GM23338 (cell line): ENCODE results near the gene CRB2. TPM values are rescaled to one million over a fixed set of nuclear protein-coding genes. Genes with fewer than 3 reads are reported as not detected.

ENCODE experiments used
- ATAC-seq: fragments of 200-7000 bp; cut with Tn5 transposase; 3 replicates; pipeline ENCODE4 v1.9.1; 2020
- DNase-seq: peaks from one replicate; pipeline ENCODE4 v3.0.0-alpha.2; 2015; ENCODE audit warnings: low spot score
- H2AFZ ChIP-seq: fragments of 200-600 bp; sonication (generic); 2 replicates; pipeline ENCODE4 v1.8.0; 2016; ENCODE audit warnings: antibody characterized with exemption, mild to moderate bottlenecking, moderate library complexity
- H3F3A ChIP-seq: fragments of 200-600 bp; sonication (generic); replicated peaks from 2 replicates; pipeline ENCODE4 v1.8.0; 2017; ENCODE audit warnings: antibody characterized with exemption, mixed run types, low read depth
- H3K27ac ChIP-seq: fragments of 200-600 bp; sonication (generic); 2 replicates; pipeline ENCODE4 v1.6.1; 2016; ENCODE audit warnings: low read depth
- H3K27me3 ChIP-seq: fragments of 200-600 bp; sonication (generic); 2 replicates; pipeline ENCODE4 v1.8.0; 2016; ENCODE audit warnings: mild to moderate bottlenecking, mixed run types, moderate library complexity; ENCODE audit not compliant: insufficient read depth
- H3K36me3 ChIP-seq: fragments of 200-600 bp; sonication (generic); 2 replicates; pipeline ENCODE4 v1.8.0; 2016; ENCODE audit warnings: mild to moderate bottlenecking; ENCODE audit not compliant: insufficient read depth
- H3K4me1 ChIP-seq: fragments of 200-600 bp; sonication (generic); 2 replicates; pipeline ENCODE4 v1.8.0; 2016; ENCODE audit warnings: mild to moderate bottlenecking, moderate library complexity; ENCODE audit not compliant: insufficient read depth
- H3K4me2 ChIP-seq: fragments of 200-600 bp; sonication (generic); 2 replicates; pipeline ENCODE4 v1.7.1; 2017; ENCODE audit warnings: mixed run types
- H3K4me3 ChIP-seq: fragments of 200-600 bp; sonication (generic); 2 replicates; pipeline ENCODE4 v1.6.1; 2016; ENCODE audit warnings: mixed run types
- H3K79me2 ChIP-seq: fragments of 200-600 bp; sonication (generic); replicated peaks from 2 replicates; pipeline ENCODE4 v1.8.0; 2017; ENCODE audit warnings: mild to moderate bottlenecking; ENCODE audit not compliant: insufficient read depth
- H3K9me2 ChIP-seq: fragments of 200-600 bp; sonication (generic); 2 replicates; pipeline ENCODE4 v1.8.0; 2017; ENCODE audit not compliant: insufficient read depth
- H4K20me1 ChIP-seq: fragments of 200-600 bp; sonication (generic); replicated peaks from 2 replicates; pipeline ENCODE4 v1.8.0; 2017; ENCODE audit warnings: mild to moderate bottlenecking; ENCODE audit not compliant: insufficient read depth
- H3K27ac Mint-ChIP-seq: 2 replicates; pipeline ENCODE4 v1.8.0; 2020; ENCODE audit warnings: inconsistent platforms, mild to moderate bottlenecking, moderate library complexity, mixed read lengths
- H3K27me3 Mint-ChIP-seq: 3 replicates; pipeline ENCODE4 v1.8.0; 2022; ENCODE audit warnings: low read depth, mild to moderate bottlenecking, moderate library complexity, mixed read lengths, inconsistent platforms; ENCODE audit not compliant: insufficient read depth, poor library complexity
- H3K36me3 Mint-ChIP-seq: 3 replicates; pipeline ENCODE4 v1.8.0; 2021; ENCODE audit warnings: low read depth, mild to moderate bottlenecking, inconsistent platforms, moderate library complexity, mixed read lengths
- H3K4me1 Mint-ChIP-seq: 3 replicates; pipeline ENCODE4 v1.8.0; 2020; ENCODE audit warnings: mild to moderate bottlenecking, inconsistent platforms, mixed read lengths
- H3K4me3 Mint-ChIP-seq: 3 replicates; pipeline ENCODE4 v1.8.0; 2021; ENCODE audit warnings: moderate library complexity, mild to moderate bottlenecking, inconsistent platforms, mixed read lengths
- H3K9me3 Mint-ChIP-seq: 3 replicates; pipeline ENCODE4 v1.8.0; 2020; ENCODE audit warnings: moderate library complexity, mild to moderate bottlenecking, inconsistent platforms, mixed read lengths
- CTCF ChIP-seq, 2 experiments: fragments of 200-600 bp in 1 of 2; sonication (generic) in 1 of 2; conservative IDR thresholded peaks; 2 replicates each; pipeline versions ENCODE4 v1.5.1 to v1.6.1; 2016 to 2017; ENCODE audit warnings: antibody characterized with exemption in 2 of 2, low read depth in 2 of 2, mild to moderate bottlenecking in 2 of 2, moderate library complexity in 1 of 2
- polyA plus RNA-seq: library from polyadenylated mRNA; unstranded; fragments of >200 nt; fragmentation: Nextera tagmentation; extraction: Ambion mirVana; gene quantifications from 2 replicates; pipeline ENCODE4 v1.2.1, GENCODE V29; 2016
- total RNA-seq: library from RNA; depleted of rRNA; stranded (reverse); fragments of >200 nt; shearing (Covaris generic); gene quantifications from 2 replicates; pipeline ENCODE4 v1.2.3, GENCODE V29; 2014
- TF ChIP-seq, protein P1 (sequence below): fragments of 250-450 bp; sonication (Bioruptor Pico); IDR thresholded peaks from 2 replicates; pipeline ENCODE4 v1.5.0; 2020; ENCODE audit warnings: mild to moderate bottlenecking, moderate library complexity
- TF ChIP-seq, protein P2 (sequence below): IDR thresholded peaks from one replicate; pipeline ENCODE4 v1.6.1; 2018; ENCODE audit warnings: antibody characterized with exemption; ENCODE audit not compliant: unreplicated experiment

The CRB2 gene
- total and polyA plus RNA-seq, 2 experiments from 2014 or later: 0.34 to 10.2 TPM

DNA sequence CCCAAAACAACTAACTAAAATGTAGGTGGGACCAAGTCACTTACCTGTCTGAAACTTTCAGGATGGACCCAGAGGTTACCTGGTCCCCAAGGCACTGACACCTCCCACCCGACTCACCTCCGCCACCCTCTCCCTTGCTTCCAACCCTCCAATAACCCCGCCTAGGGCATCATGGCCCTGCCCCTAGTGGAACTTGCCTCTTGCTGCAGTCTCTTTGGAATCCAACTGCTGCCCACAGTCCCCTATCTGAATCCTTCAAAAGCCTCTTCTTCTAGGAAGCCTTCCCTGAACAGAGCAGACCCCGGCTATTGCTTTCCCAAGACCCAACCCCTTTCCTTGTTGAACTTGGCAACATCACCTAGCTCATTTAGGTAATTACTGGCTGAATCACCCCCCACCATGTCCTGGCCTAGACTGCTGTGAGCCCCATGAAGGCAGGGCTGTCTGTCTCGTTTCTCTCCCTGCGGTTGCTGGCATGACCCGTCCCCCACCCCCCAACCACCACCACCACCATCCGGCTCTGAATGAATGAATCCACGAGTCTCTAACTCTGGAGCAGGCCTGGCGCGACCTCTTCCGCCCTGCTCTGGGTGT, 9.4 kb downstream of the CRB2 start:
- no peak overlapping the region for H3K27ac ChIP-seq
- H3K4me3 Mint-ChIP-seq: no peak overlapping the region
- no peaks in the 10 kb centered on the region for H3K79me2 ChIP-seq
- no peaks in the 10 kb centered on the region for H3K36me3 Mint-ChIP-seq
- H3K27me3 Mint-ChIP-seq: peaks cover 19% of the 10 kb centered on the region
- H3K4me2 ChIP-seq: peak overlapping the region; percentile 49; the same call in 1 of the 2 replicates
- H3K4me3 ChIP-seq: peak overlapping the region; percentile 42; the same call in 1 of the 2 replicates
- no peaks in the 10 kb centered on the region for H3K36me3 ChIP-seq
- no peaks in the 10 kb centered on the region for H3K9me2 ChIP-seq
- H4K20me1 ChIP-seq: no peaks in the 10 kb centered on the region
- peaks cover 14% of the 10 kb centered on the region; the same call in 1 of the 2 replicates for H3K4me1 ChIP-seq
- DNase-seq: peak; percentile 75
- no peaks in the 10 kb centered on the region; the same call in 2 of the 3 replicates for H3K9me3 Mint-ChIP-seq
- no peak overlapping the region; the same call in 1 of the 2 replicates for H2AFZ ChIP-seq
- H3K27ac Mint-ChIP-seq: no peak overlapping the region; the same call in 1 of the 2 replicates
- H3F3A ChIP-seq: 0 out of 2 replicates have a peak, but pooled peaks cover 8% of the 10 kb centered on the region
- peaks cover 40% of the 10 kb centered on the region for H3K4me1 Mint-ChIP-seq
- ATAC-seq: peak; percentile 54
- TF ChIP-seq, protein P1, sequence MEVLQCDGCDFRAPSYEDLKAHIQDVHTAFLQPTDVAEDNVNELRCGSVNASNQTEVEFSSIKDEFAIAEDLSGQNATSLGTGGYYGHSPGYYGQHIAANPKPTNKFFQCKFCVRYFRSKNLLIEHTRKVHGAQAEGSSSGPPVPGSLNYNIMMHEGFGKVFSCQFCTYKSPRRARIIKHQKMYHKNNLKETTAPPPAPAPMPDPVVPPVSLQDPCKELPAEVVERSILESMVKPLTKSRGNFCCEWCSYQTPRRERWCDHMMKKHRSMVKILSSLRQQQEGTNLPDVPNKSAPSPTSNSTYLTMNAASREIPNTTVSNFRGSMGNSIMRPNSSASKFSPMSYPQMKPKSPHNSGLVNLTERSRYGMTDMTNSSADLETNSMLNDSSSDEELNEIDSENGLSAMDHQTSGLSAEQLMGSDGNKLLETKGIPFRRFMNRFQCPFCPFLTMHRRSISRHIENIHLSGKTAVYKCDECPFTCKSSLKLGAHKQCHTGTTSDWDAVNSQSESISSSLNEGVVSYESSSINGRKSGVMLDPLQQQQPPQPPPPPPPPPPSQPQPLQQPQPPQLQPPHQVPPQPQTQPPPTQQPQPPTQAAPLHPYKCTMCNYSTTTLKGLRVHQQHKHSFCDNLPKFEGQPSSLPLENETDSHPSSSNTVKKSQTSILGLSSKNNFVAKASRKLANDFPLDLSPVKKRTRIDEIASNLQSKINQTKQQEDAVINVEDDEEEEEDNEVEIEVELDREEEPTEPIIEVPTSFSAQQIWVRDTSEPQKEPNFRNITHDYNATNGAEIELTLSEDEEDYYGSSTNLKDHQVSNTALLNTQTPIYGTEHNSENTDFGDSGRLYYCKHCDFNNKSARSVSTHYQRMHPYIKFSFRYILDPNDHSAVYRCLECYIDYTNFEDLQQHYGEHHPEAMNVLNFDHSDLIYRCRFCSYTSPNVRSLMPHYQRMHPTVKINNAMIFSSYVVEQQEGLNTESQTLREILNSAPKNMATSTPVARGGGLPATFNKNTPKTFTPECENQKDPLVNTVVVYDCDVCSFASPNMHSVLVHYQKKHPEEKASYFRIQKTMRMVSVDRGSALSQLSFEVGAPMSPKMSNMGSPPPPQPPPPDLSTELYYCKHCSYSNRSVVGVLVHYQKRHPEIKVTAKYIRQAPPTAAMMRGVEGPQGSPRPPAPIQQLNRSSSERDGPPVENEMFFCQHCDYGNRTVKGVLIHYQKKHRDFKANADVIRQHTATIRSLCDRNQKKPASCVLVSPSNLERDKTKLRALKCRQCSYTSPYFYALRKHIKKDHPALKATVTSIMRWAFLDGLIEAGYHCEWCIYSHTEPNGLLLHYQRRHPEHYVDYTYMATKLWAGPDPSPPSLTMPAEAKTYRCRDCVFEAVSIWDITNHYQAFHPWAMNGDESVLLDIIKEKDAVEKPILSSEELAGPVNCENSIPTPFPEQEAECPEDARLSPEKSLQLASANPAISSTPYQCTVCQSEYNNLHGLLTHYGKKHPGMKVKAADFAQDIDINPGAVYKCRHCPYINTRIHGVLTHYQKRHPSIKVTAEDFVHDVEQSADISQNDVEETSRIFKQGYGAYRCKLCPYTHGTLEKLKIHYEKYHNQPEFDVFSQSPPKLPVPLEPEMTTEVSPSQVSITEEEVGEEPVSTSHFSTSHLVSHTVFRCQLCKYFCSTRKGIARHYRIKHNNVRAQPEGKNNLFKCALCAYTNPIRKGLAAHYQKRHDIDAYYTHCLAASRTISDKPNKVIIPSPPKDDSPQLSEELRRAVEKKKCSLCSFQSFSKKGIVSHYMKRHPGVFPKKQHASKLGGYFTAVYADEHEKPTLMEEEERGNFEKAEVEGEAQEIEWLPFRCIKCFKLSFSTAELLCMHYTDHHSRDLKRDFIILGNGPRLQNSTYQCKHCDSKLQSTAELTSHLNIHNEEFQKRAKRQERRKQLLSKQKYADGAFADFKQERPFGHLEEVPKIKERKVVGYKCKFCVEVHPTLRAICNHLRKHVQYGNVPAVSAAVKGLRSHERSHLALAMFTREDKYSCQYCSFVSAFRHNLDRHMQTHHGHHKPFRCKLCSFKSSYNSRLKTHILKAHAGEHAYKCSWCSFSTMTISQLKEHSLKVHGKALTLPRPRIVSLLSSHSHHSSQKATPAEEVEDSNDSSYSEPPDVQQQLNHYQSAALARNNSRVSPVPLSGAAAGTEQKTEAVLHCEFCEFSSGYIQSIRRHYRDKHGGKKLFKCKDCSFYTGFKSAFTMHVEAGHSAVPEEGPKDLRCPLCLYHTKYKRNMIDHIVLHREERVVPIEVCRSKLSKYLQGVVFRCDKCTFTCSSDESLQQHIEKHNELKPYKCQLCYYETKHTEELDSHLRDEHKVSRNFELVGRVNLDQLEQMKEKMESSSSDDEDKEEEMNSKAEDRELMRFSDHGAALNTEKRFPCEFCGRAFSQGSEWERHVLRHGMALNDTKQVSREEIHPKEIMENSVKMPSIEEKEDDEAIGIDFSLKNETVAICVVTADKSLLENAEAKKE (CRISPR knock-in tag): no peak
- TF ChIP-seq, protein P2, sequence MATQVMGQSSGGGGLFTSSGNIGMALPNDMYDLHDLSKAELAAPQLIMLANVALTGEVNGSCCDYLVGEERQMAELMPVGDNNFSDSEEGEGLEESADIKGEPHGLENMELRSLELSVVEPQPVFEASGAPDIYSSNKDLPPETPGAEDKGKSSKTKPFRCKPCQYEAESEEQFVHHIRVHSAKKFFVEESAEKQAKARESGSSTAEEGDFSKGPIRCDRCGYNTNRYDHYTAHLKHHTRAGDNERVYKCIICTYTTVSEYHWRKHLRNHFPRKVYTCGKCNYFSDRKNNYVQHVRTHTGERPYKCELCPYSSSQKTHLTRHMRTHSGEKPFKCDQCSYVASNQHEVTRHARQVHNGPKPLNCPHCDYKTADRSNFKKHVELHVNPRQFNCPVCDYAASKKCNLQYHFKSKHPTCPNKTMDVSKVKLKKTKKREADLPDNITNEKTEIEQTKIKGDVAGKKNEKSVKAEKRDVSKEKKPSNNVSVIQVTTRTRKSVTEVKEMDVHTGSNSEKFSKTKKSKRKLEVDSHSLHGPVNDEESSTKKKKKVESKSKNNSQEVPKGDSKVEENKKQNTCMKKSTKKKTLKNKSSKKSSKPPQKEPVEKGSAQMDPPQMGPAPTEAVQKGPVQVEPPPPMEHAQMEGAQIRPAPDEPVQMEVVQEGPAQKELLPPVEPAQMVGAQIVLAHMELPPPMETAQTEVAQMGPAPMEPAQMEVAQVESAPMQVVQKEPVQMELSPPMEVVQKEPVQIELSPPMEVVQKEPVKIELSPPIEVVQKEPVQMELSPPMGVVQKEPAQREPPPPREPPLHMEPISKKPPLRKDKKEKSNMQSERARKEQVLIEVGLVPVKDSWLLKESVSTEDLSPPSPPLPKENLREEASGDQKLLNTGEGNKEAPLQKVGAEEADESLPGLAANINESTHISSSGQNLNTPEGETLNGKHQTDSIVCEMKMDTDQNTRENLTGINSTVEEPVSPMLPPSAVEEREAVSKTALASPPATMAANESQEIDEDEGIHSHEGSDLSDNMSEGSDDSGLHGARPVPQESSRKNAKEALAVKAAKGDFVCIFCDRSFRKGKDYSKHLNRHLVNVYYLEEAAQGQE: no peak
- TF ChIP-seq CTCF (conservative IDR thresholded peaks at IDR 0.05; ENCODE audit: low read depth in 2 of 2): peak; percentile 34 to 53
- 0 out of 2 replicates have a peak, but pooled peaks cover 6% of the 10 kb centered on the region for H3K27me3 ChIP-seq
